DMS79 treated with DMSO at 0.1 percent for 48 hours (cell line): ENCODE data around the gene SLC49A3.
"Not testable (repeated sequence)": the region's sequence is repeated elsewhere in the genome, so short reads cannot be mapped to it uniquely, and the experiment has no call there.

ENCODE experiments used
- DNase-seq: peaks from one replicate; lab custom pipeline; 2025; lab: John Stamatoyannopoulos, UW

The SLC49A3 gene

DNA sequence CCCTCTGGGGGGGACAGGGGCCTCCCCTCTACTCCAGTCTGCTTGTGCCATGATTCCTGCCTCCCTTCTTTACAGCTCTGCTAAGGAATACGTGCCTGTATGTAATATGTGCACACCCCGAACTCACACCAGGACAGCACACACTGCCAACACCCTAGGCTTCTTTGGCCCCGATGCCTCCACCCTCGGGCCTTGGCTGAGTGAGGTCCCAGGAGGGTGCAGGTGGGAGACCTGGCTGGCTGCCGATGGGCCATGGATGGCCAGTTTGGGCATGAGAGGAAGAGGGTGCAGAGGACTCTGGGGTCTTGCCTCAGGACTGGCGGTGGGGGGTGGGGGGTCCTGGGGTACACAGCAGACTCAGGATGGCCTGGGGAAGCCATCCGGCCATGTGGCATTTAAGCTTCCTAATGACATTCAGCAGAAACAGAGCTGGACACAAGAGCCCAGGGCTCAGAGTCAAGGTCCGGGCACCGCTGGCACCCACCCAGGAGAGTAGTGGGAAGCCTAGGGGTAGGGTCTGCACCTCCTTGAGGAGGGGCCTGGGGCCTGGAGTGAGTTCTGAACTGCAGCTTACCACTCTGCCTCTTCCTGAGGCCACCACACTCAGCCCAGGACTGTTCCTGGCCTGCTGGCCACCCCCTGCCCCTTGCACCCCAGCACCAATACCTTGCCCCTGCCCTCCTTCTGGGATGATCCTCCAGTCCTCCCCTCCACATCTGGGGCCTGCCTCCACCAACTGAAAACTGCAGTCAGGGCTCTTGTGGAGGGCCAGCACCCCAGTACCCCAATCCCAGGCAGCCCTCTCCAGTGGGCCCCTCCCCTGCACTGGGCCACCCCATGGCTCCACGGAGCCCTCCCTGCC lies 14.6 kb upstream of the SLC49A3 start:
- no peak for DNase-seq

DNA sequence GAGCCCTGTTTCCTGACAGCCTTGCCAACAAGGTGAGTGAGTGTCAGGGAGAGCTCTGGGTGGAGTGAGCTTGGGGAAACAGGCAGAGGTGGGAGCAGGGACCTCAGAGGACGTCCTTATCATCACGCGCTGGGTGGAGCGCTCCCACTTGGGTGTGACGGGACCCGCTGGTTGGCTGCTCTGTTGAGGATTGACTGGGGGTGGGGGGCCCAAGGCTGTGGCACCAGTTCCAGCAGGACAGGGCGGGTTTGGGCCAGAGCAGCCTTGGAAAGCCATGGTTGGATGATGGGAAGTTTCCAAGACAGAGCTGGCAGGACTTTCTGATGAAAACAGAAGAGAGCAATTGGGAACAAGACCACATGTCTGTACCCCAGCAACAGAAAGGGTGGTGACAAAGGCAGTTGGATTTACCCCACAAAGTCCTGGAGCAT lies 13.7 kb upstream of the SLC49A3 start:
- no peak for DNase-seq

DNA sequence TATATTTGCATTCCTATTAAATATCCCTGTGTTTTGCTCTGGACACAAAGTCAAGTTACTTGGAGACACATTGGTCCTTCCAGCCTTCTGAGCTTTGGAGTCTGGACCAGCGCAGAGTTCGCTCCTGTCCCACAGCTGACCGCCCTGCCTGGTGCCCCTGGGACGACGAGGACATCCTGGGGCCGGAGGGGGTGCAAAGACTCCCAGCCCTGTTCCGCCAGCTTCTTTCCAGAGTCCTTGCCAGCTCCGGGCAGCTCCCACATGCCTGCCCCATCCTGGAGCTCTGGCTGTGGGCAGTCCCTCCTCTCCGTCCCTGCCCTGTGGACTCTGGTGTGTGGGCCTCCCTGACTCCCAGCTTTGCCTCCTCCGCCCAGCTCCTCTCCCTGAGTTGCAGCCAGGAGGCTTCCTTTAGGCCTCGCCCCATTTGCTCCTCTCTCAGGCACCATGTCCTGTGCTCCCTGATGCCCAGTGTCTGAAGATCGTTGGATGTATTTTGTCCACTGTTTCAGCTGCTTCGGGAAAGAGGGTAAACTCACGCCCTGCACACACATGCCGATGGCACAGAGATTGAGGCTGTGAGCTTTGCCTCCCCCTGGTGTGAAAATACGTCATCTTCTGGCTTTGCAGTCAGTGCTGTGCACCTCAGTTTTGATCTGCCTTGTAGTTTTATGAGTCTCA lies 11.8 kb upstream of the SLC49A3 start:
- no peak for DNase-seq

DNA sequence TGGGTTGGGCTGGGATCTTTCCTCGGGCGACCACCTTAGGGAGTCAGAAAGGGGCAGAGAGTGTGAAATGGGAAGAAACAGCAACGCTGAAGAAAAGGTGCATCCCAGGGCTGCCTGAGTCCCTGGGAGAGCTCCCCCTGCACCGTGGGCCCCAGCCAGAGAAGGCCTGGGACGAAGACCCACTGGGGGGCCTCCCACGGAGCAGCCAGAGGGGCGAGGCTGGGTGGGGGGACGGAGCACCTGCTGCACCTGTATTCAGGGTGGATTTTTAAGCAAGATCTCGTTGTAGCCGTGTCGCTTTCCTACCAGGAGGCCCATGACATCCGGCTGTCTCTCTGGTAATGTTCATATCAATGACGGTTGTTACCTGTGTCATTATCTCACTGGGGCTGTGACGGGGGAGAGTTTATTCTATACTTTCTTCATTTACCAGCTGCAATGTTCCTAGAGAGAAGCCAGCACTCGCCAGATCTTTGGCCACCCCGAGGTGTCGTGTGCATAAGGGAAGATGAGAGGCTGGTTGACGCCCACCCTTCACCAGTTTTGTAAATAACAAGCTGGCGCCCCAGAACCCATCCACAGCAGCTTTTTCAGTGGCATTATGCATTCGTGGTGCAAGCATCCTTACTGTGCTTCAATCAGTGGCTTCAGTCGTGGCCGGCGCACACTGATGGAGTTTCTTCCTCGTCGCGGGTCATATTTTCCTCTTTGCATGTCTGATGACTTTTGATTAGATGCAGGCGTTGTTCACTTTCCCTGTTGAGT lies 11.0 kb upstream of the SLC49A3 start:
- no peak for DNase-seq

DNA sequence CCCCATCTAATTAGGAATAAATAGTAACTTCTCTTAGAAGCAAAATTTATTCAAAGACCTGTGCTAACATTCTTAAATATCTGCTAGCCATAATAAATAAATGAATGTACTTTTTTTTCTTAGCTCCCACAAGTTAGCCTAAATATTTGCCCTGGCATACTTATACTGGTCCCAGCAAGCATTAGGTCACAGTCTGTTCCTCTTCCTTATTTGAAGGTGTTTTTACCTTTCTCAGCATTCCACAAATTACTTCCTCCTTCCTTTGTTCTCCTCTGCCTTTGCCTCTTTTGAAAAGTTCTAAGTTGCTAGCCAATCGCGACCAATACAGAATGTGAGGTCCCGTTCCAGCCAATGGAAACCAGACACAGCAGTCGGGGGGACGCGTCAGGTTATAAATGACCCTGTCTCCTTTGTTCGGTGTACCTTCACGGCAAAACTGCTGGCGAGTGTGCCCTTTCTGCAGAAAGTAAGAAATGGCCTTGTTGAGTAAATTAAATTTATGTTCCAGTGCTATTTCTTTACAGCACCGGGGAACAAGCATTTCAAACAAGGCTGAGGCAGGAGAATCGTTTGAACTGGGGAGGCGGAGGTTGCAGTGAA lies 5.5 kb upstream of the SLC49A3 start:
- not testable (repeated sequence) for DNase-seq

DNA sequence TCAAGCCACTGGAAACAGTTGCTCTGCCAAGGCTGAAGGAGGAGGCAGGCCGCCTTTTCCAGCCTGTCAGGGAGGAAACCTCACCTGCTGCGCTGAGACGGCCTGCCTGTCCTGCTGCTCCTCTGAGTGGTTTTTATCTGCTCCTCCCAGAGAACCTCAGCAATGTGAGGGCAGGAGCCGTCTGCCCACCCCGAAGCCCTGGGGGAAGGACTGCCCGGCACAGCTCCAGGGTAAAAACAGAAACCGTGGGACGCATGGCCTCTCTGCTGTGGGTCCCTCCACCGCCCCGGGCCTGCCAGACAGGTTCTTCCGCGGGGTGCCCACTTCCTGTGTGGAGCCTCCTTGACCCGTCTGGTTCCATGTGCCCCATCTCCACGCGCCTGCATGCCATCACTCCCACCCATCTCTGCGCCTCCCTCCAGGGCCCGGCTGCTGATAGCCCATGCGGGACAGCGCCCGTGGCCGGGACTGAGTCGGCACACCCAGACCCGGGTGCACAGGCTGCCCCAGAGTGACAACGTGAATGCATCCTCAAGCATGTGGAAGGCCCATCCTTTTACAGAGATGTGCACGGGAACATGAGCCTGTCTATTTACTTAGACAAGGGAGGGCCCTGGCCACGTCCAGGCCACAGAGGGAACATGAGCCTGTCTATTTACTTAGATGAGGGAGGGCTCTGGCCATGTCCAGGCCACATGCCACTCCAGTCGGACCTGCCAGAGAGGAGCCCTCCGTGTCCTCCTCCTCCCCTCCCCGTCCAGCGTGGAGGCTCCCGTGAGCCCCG lies 4.0 kb upstream of the SLC49A3 start:
- no peak for DNase-seq

DNA sequence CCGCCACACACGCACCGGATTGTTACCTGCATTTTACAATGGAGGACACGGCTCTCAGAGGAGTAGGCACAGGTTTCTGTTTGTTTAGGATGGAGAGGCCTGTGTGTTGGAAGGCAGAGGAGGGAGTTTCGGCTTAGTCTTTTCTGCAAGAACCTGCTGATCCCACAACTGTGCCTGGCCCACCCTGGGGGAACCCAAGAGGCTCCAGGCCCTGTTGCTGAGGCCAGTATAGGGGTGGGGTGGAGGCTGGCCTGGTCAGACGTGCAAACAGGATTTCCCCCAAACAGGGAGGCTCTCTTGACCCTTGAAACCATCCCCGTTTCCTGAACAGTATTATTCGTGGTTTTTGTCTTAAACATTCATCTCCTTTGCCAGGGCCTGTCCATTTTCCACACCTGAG lies 772 bp upstream of the SLC49A3 start:
- no peak for DNase-seq

DNA sequence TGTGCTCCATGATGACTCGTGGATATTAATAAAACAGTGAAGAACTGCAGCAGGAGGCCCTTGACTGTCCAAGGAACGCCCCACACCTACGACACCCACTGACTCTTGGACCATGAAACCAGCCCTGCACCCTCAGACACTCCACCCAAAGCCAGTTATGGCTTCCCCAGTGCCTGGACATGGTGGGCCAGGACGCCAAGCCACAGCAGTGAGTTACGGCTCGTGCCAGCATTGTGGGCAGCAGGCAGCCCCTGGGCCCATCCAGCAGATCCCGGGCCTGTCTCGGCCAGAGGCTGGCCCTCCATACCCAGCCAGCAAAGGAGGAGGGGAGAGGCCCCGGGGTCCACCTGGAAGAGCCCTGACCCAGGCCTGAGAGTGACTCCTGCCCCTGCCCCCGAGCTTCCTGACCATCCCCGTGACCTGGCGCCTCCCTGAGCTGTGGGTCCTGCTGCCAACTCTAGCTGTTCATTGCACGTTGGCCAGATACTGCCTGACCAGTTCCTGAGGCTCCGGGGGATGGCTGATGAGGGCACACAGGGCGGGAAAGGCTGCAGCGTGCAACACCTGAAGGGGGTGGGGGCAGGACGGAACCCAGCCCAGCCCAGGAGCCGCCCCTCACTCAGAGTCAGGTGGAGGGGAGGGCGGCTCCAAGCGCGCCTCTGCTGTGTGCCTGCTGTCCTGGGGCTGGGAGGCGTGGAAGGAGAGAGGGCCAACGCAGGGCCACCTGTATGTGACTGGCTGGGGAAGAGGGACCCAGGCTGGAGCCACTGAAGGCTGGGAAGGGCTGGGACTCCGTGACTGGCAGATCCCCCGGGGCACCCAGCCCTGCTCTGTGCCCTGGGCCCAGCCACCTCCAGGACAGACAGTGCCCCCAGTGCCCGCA lies 739 bp downstream of the SLC49A3 start:
- no peak for DNase-seq

DNA sequence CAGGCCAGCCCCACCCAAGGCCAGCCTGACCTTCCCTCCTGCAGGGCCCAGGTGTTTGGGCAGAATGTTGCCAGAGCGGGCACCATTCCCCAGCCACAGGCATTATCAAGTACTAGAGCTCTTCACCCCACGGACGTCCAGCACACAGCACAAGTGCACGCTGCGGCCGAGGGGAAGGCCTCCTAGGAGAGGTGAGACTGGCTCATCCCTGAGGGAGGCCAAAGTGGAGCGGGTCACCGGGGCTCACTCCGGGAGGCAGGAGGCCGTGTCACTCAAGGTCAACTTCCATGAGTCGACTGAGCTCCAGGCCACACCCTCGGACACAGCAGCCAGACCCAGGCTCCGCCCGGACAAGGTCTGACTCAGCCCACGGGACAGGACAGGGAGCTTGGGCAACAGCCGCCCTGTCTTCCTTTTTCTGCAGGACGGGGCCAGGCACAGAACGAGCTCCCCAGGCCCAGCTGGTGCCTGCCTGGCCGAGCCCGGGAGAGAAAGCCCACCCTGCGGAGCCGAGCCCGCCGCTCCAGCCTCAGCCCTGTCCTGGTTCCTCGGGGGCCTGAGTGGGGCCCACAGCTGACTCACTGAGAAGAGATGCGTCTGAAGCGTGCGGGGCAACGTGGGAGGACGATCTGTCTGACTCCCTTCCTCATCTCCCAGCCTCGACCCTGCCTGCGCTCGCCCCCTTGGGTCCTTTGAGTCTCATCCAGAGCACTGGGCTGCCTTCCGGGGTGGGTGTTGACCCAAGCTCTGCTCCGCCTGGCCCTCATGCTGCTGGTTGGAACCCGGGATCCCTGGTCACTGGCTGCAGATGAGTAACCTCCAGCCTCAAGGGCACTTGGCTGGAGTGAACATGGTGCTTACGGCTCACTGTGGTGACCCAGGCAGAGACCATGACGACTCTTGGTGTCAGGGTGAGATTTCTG lies 1.6 kb downstream of the SLC49A3 start:
- no peak for DNase-seq

DNA sequence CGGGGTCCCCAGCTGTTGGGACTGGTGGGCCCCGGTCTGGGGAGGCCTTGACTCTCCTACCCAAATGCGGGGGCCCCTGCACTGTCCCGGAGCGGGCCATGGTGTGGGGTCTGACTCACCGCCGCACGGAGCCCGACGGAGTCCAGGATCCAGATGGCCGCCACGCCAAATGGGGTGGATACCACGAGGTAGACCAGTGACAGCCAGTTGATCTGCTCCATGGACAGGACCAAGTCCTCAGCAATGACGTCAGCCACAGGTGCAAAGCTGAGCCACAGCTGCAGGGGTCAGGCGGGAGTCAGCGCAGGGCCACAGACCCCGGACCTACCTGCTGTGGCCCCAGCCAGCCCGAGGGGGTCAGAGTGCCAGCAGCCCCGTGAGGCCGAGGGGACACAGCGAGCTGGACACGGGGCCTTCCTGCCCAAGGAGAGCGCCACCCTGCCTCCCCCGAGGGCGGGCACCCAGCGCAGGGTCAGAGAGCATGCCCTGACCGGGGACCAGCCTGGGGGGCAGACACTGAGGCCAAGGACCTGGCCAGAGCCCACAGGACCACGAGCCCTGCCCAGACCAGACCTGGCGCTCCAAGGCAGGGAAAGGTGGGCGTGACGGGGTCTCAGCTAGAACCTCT lies 2.4 kb downstream of the SLC49A3 start:
- no peak for DNase-seq

DNA sequence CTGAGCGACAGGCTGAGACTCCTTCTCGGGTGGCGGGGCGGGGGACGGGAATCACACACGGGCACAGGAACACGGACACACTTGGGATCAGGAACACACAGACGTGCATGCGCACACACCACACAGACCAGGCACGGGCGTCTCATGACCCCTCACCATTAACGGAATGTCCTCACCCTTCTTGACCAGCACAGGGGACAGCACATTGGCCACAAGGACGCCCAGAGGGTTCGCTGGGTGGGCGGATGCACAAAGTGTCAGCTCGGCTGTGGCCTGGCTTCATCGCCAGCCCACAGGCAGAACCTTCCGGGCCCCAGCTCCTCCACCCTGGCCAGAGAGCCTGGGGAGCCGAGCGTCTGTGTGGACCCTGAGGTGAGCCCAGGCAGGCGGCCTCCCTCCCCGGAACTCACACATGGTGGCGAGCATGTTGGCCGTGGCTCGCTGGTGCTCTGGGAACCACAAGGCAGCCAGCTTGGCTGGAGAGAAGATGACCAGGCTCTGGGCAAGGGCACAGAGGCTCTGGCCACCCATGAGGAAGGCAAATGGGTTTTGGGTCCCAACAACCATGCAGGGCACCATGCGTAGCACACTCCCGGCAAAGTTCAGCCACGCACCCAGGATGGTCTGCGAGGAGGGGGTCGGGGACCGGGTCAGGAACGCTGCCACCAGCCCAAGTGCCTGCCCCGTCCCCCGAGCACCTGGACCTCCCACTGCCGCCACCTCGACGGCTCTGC lies 3.1 kb downstream of the SLC49A3 start:
- no peak for DNase-seq

DNA sequence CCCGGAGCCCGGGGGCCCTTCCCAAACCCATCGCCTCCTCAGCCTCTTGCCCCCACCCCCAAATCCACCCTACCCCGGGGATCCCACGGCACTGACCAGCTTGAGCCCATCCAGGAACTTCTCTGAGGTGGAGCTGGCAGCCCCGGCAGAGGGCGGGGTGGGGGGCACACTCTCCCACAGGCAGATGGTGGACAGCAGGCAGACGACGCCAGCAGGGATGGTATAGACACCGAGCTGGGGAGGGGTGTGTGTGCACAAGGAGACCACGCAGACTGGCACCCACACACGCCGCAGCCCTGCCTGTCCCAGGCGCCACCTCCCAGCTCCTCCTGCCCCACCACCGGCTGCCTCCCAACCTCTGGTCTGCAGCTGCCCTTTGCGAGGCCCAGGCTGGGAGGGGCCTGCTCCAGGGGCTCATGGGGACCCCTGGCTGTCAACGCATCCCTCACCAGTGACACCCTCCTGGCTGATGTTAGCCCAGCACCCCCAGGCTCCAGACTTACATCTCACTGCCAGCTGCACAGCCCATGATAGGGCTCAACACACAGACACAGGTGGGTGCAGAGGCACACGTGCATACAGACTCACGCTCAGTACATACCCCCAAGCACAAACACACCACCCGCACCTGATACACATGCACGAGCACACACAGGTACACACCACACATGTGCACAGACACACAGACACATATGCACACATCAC lies 4.2 kb downstream of the SLC49A3 start:
- no peak for DNase-seq

DNA sequence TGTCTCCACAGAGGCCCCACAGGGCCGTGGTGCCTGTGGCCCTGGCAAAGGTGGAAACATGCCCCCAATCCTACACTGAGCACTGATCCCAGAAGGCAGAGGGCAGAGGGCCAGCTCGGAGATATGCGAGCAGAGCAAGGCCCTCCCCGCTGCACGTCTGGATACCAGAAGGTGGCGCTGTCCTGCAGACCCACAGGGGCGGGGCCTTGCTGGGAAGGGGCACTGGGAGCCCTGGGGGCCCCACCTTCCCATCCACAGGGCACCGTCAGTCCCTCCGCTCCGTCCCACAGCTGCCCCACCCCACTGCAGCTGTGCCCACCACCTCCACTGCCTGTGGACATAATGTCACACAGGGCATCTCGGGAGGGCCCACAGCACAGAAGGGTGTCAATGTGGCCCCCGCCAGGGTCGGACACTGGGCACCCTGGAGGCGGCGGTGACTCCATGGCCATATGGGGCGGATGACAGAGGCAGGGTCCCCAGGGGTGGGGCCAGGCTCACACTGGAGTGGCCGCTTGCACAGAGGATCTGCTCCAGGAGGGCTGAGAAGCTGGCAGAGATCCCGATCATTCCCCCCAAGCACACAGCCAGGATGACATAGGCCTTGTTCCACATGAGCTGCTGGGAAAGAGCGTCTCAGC lies 4.8 kb downstream of the SLC49A3 start:
- no peak for DNase-seq

DNA sequence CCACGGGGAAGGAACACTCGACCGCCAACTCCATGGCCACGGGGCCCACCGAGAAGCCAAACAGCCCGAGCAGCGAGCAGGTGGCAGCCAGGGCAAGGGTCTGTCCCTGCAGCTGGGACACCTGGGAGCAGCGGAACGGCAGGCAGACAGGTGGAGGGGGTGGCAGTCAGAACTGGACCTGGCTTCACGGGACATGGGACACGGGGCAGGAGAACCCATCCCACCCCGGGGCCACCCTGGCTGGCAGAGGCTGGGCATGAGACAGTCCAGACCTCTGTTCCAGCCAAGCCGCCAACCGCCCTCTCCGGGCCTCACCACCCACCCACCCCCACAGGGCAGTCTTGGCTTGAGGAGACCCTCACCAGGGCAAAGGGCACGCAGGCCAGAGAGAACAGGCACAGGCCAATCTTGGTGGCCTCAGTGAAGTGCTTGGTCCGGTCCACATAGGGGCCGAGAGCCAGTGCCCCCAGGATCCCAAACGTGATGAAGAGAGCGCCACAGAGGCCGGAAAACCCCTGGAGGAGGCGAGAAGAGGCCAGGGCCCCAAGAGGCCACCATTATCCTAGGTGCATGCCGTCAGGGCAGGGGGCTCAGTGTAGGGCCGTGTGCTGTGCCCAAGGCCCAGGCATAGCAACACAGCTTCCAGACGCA lies 5.6 kb downstream of the SLC49A3 start:
- no peak for DNase-seq

DNA sequence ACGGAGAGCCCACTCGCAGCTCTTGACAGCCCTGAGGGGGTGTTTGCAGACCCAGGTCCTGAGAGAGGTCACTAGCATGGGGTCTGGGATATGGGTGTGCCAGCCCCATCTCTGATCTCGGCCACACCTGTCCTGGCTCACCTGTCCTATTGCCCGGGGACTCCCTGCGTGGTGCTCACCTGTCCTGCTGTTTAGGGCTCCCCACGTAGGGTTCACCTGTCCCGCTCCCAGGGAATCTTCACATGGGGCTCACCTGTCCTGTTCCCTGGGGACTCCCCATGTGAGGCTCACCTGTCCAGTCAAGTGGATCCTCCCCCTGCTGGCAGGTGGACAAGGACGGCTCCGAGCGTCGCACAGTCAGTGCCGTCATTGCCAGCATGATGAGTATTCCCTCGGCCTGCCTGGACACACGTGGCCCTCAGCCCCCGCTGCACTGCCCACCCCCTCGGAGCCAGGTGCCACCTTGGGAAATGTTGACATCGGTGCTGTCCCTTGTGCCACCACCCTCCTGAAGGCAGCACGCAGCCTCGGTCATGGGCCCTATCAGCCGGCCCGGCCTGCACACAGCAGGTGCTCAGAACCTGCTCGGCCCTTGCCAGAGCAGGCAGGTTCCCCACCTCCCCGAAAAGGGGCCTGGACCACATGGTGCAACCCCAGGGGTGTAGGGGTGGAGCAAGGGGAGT lies 6.3 kb downstream of the SLC49A3 start:
- no peak for DNase-seq
